ENCODE results near the gene JUN.

DNA sequence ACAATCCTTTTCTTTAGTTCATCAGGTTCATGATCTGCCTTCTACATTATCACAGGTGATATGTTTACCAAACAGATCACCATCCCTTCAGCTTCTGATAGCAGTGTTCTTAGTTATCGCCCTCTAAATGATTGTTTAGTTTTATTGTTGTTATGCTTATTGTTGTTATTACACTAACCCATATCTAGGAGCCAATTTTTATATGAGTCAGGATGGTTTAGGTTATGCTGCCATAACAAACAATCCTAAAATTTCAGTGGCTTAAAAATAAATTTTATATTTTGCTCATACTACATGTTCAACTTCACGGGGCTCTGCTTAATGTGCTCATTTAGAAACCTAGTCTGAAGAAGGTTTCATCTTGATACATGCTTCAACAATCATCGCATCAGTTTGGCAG is 4.4 kb upstream of the JUN start:
- no peak for TF ChIP-seq EZH2phosphoT487 (IDR thresholded peaks at IDR 0.05; ENCODE audit: borderline replicate concordance)
- no peak for TF ChIP-seq CTCF (conservative IDR thresholded peaks at IDR 0.05; ENCODE audit: low read length)

All from Loucy (cell line).